HepG2 (cell line): ENCODE measurements around the gene FAM210A. TPM values are rescaled to one million over a fixed set of nuclear protein-coding genes. Genes with fewer than 3 reads are reported as not detected.

Experiments used
- ATAC-seq: fragments of 200-7000 bp; cut with Tn5 transposase; 3 replicates; pipeline ENCODE4 v1.9.1; 2020; ENCODE audit warnings: mild to moderate bottlenecking, moderate library complexity
- BruUV-seq: library from RNA; stranded (reverse); fragments of 400-500 nt; replicated peaks from 2 replicates; lab custom pipeline; 2021; lab: Mats Ljungman, UMichigan
- CTCF ChIA-PET: fragments of 300-600 bp; formaldehyde crosslinking; extraction: SDS; loops from one replicate; lab custom pipeline; 2021; ENCODE audit warnings: low total read pairs, inconsistent platforms, low intra/inter-chr PET ratio; lab: Yijun Ruan, JAX
- POLR2A ChIA-PET: fragments of 350-600 bp; sonication (Branson Sonifier 250); formaldehyde crosslinking; loops from one replicate; lab custom pipeline; 2020; ENCODE audit warnings: antibody characterized with exemption, inconsistent platforms; lab: Yijun Ruan, JAX
- DNase-seq: peaks from one replicate; pipeline ENCODE4 v3.0.0-alpha.2; 2015; ENCODE audit warnings: low spot score
- FAIRE-seq: peaks from 3 replicates; lab custom pipeline; 2011; peaks lifted over from hg19 to GRCh38; lab: Jason Lieb, UNC
- H2AFZ ChIP-seq: one replicate; pipeline ENCODE4 v1.6.1; 2011; ENCODE audit warnings: low read length, inconsistent platforms
- H3K27ac ChIP-seq: fragments of 300-600 bp; 3 replicates; pipeline ENCODE4 v1.8.0; 2011; ENCODE audit warnings: mixed run types, mild to moderate bottlenecking, mixed read lengths, low read length, inconsistent platforms; ENCODE audit not compliant: insufficient read depth; ENCODE audit errors: extremely low read length
- H3K27me3 ChIP-seq, 2 experiments: fragments of 200-600 bp in 1 of 2; 2 replicates in 1 of 2; 3 replicates in 1 of 2; pipeline versions ENCODE4 v1.6.0 to v1.8.0; 2011; ENCODE audit warnings: low read length in 2 of 2, mild to moderate bottlenecking in 2 of 2, moderate library complexity in 2 of 2, inconsistent platforms in 1 of 2; ENCODE audit not compliant: insufficient read depth in 2 of 2, control insufficient read depth in 1 of 2
- H3K36me3 ChIP-seq, 2 experiments: fragments of 200-600 bp in 1 of 2; replicated peaks in 1 of 2; 2 replicates in 1 of 2; 3 replicates in 1 of 2; pipeline versions ENCODE4 v1.5.1 to v1.8.0; 2011; ENCODE audit warnings: low read length in 2 of 2, inconsistent platforms in 1 of 2; ENCODE audit not compliant: insufficient read depth in 2 of 2, control insufficient read depth in 1 of 2
- H3K4me1 ChIP-seq: 2 replicates; pipeline ENCODE4 v1.5.1; 2012; ENCODE audit warnings: low read length, inconsistent platforms; ENCODE audit not compliant: insufficient read depth
- H3K4me2 ChIP-seq: 2 replicates; pipeline ENCODE4 v1.6.0; 2011; ENCODE audit warnings: low read depth, low read length, inconsistent platforms
- H3K4me3 ChIP-seq, 3 experiments: fragments of 200-600 bp in 1 of 3; sonication (generic), shearing (Covaris generic) in 1 of 3; replicated peaks in 1 of 3; 2 replicates each; pipeline ENCODE4 v1.5.1; 2011 to 2016; ENCODE audit warnings: low read length in 3 of 3, inconsistent platforms in 2 of 3, low read depth in 2 of 3, mild to moderate bottlenecking in 2 of 3, control low read depth in 1 of 3, mixed read lengths in 1 of 3; ENCODE audit not compliant: insufficient read depth in 1 of 3
- H3K79me2 ChIP-seq: one replicate; pipeline ENCODE4 v1.6.1; 2011; ENCODE audit warnings: low read length, inconsistent platforms; ENCODE audit not compliant: insufficient read depth
- H3K9ac ChIP-seq: 2 replicates; pipeline ENCODE4 v1.6.0; 2011; ENCODE audit warnings: mild to moderate bottlenecking, low read depth, low read length, inconsistent platforms; ENCODE audit not compliant: insufficient read depth
- H3K9me3 ChIP-seq: 2 replicates; pipeline ENCODE4 v1.5.1; 2012; ENCODE audit warnings: mild to moderate bottlenecking, low read length
- H4K20me1 ChIP-seq: 2 replicates; pipeline ENCODE4 v1.6.0; 2011; ENCODE audit warnings: inconsistent platforms, mild to moderate bottlenecking, low read length, moderate library complexity; ENCODE audit not compliant: insufficient read depth
- AGO1 ChIP-seq: fragments of 200-400 bp; formaldehyde crosslinking; IDR thresholded peaks from 2 replicates; pipeline ENCODE4 v1.6.1; 2017; ENCODE audit warnings: mild to moderate bottlenecking, low read depth, low read length, moderate library complexity; ENCODE audit not compliant: poor library complexity, severe bottlenecking
- CC2D1A ChIP-seq: sonication (generic); formaldehyde crosslinking; IDR thresholded peaks from 2 replicates; pipeline ENCODE4 v1.8.1; 2023; ENCODE audit warnings: mild to moderate bottlenecking, missing genetic modification reagents
- FOXJ3 ChIP-seq: sonication (generic); formaldehyde crosslinking; IDR thresholded peaks from 2 replicates; pipeline ENCODE4 v1.4.0; 2020; ENCODE audit warnings: missing genetic modification reagents, mild to moderate bottlenecking, borderline replicate concordance
- MAFF ChIP-seq: IDR thresholded peaks from 2 replicates; pipeline ENCODE4 v1.6.1; 2011; ENCODE audit warnings: low read depth, low read length, improper control_type of control experiment
- MAFK ChIP-seq, 2 experiments: IDR thresholded peaks in 1 of 2; conservative IDR thresholded peaks in 1 of 2; 2 replicates each; pipeline ENCODE4 v1.6.1; 2011; ENCODE audit warnings: improper control_type of control experiment in 2 of 2, low read length in 2 of 2
- MED13 ChIP-seq: sonication (generic); formaldehyde crosslinking; IDR thresholded peaks from 2 replicates; pipeline ENCODE4 v1.5.0; 2020; ENCODE audit warnings: missing genetic modification reagents
- YEATS4 ChIP-seq: sonication (generic); formaldehyde crosslinking; IDR thresholded peaks from 2 replicates; pipeline ENCODE4 v1.4.0; 2020; ENCODE audit warnings: missing genetic modification reagents, borderline replicate concordance
- ZNF430 ChIP-seq: sonication (generic); formaldehyde crosslinking; IDR thresholded peaks from 2 replicates; pipeline ENCODE4 v1.9.0; 2021; ENCODE audit warnings: mild to moderate bottlenecking, missing genetic modification reagents
- ZNF788 ChIP-seq: sonication (generic); formaldehyde crosslinking; IDR thresholded peaks from 2 replicates; pipeline ENCODE4 v1.5.0; 2020; ENCODE audit warnings: mild to moderate bottlenecking, missing genetic modification reagents, borderline replicate concordance
- ZNF800 ChIP-seq: sonication (generic); formaldehyde crosslinking; IDR thresholded peaks from 2 replicates; pipeline ENCODE4 v1.4.0; 2020; ENCODE audit warnings: missing genetic modification reagents
- ZNF883 ChIP-seq: sonication (generic); formaldehyde crosslinking; IDR thresholded peaks from 2 replicates; pipeline ENCODE4 v1.5.1; 2020; ENCODE audit warnings: mild to moderate bottlenecking, missing genetic modification reagents; ENCODE audit errors: not compliant biosample characterization
- WGBS: methylation state at CpG from one replicate; pipeline ENCODE4 v1.1.6; 2017; ENCODE audit warnings: low lambda C conversion rate; 5-methylcytosine and 5-hydroxymethylcytosine counted together
- in situ Hi-C: cut with HindIII; loops from 2 replicates; pipeline ENCODE4 v1.10.0; 2017; ENCODE audit warnings: low pct_unique_long_range_greater_than_20kb; ENCODE audit not compliant: extremely low pct_ligation_motif_present
- intact Hi-C: fragments of 100-400 bp; cut with micrococcal nuclease; formaldehyde crosslinking; loops from one replicate; pipeline ENCODE4 v1.10.0; 2022; ENCODE audit not compliant: unreplicated experiment
- polyA plus RNA-seq, 8 experiments: library from polyadenylated mRNA; depleted of rRNA in 3 of 8; stranded (reverse) in 7 of 8; unstranded in 1 of 8; fragments of >200 nt; fragmentation: Illumina TruSeq in 4 of 8; extraction: Trizol in 4 of 8; gene quantifications; 2 replicates each; pipeline versions ENCODE4 v1.2.1 to v1.2.3, GENCODE V29; 2011 to 2016; ENCODE audit warnings: low read depth in 4 of 8, missing spikeins in 1 of 8, mixed read lengths in 1 of 8; ENCODE audit not compliant: insufficient read depth in 1 of 8
- total RNA-seq, 5 experiments: library from RNA; depleted of rRNA; stranded (reverse); fragments of >200 nt; fragmentation: Illumina TruSeq; extraction: Trizol; gene quantifications; 2 replicates each; pipeline ENCODE4 v1.2.3, GENCODE V29; 2016; ENCODE audit warnings: low read depth in 1 of 5

FAM210A gene
- total and polyA plus RNA-seq, 2 of the 13 experiments (the other 11 are each of a cell fraction or from before 2014, with no cell fraction given): 33.2 to 37.5 TPM

- no peaks in the 10 kb centered on the region for H3K79me2 ChIP-seq
- no peak for FAIRE-seq
- DNase-seq: no peak
- in situ Hi-C loops (loop anchor here (25.0 kb wide), 1 partner anchor 100 kb away; no protein-coding TSS in a partner anchor), intact Hi-C loops (no loop called here)
- H3K9ac ChIP-seq: no peak overlapping the region
- no peak for ATAC-seq
- CTCF ChIA-PET: no interaction called here
- no peak for TF ChIP-seq ZNF430
- peak; percentile 98 for TF ChIP-seq MAFF
- TF ChIP-seq MAFK (conservative IDR thresholded peaks at IDR 0.05 in 1 of 2, IDR thresholded peaks at IDR 0.05 in 1 of 2; ENCODE audit: low read length in 2 of 2): peak; percentile 97 to 99
- H3K4me2 ChIP-seq: no peak overlapping the region
- no peak overlapping the region for H2AFZ ChIP-seq
- H3K27me3 ChIP-seq: no peaks in the 10 kb centered on the region
- POLR2A ChIA-PET: no interaction called here
- WGBS: 98% methylated on average over 2 of the region's 2 CpGs
- peaks cover 1 to 19% of the 10 kb centered on the region in 2 experiments; a peak in 4 of 5 replicates for H3K36me3 ChIP-seq
- no peak overlapping the region for H3K27ac ChIP-seq
- no peaks in the 10 kb centered on the region for H3K9me3 ChIP-seq
- no peaks in the 10 kb centered on the region for H4K20me1 ChIP-seq
- no TSS peak for BruUV-seq
- no peaks in the 10 kb centered on the region for H3K4me1 ChIP-seq
- H3K4me3 ChIP-seq: no peak overlapping the region
These were observed 64.5 kb downstream of the FAM210A start for GRCh38 chr18:13661779-13662256.

GRCh38 chr18:13661051-13661778 is 65.1 kb downstream of the FAM210A start:
- intact Hi-C loops (no loop called here), in situ Hi-C loops (loop anchor here (25.0 kb wide), 1 partner anchor 101 kb away; no protein-coding TSS in a partner anchor)
- no peak for TF ChIP-seq ZNF800 (CRISPR knock-in tag)
- TF ChIP-seq FOXJ3 (CRISPR knock-in tag): no peak
- no peak for TF ChIP-seq MED13 (CRISPR knock-in tag)
- TF ChIP-seq ZNF788 (CRISPR knock-in tag): no peak
- TF ChIP-seq AGO1: no peak
- no peak for TF ChIP-seq ZNF883 (CRISPR knock-in tag)
- TF ChIP-seq YEATS4 (CRISPR knock-in tag): no peak
- no peak for TF ChIP-seq CC2D1A
- FAIRE-seq: no peak
- peaks cover 1 to 15% of the 10 kb centered on the region in 2 experiments; a peak in 3 of 5 replicates for H3K36me3 ChIP-seq
- no TSS peak for BruUV-seq
- H3K79me2 ChIP-seq: no peaks in the 10 kb centered on the region
- H3K27ac ChIP-seq: no peak overlapping the region
- CTCF ChIA-PET: no interaction called here
- no peaks in the 10 kb centered on the region for H3K9me3 ChIP-seq
- ATAC-seq: no peak
- no peaks in the 10 kb centered on the region for H4K20me1 ChIP-seq
- H3K9ac ChIP-seq: no peak overlapping the region
- WGBS: 88% methylated on average over 8 of the region's 8 CpGs
- H3K4me3 ChIP-seq: no peak overlapping the region
- POLR2A ChIA-PET: no interaction called here
- no peaks in the 10 kb centered on the region for H3K27me3 ChIP-seq
- no peaks in the 10 kb centered on the region for H3K4me1 ChIP-seq
- no peak for DNase-seq
- no peak overlapping the region for H2AFZ ChIP-seq
- H3K4me2 ChIP-seq: no peak overlapping the region
